ENCODE data around the gene KPNA6.
"Not testable (repeated sequence)": the region's sequence is repeated elsewhere in the genome, so short reads cannot be mapped to it uniquely, and the experiment has no call there.

KPNA6 gene

GRCh38 chr1:32077451-32077850 is 30.4 kb upstream of the KPNA6 start:
- no peak for DNase-seq (ENCODE audit: low read depth, low spot score)
- POLR2A ChIA-PET: no interaction called here
- H3K4me3 ChIP-seq (ENCODE audit: low read depth, low read length): no peak overlapping the region
- CTCF ChIA-PET: no interaction called here
- TF ChIP-seq CTCF (IDR thresholded peaks at IDR 0.05; ENCODE audit: insufficient read depth, low read length, missing control alignments): no peak

GRCh38 chr1:32082022-32082421 is 25.8 kb upstream of the KPNA6 start:
- DNase-seq (ENCODE audit: low read depth, low spot score): no peak
- POLR2A ChIA-PET: no interaction called here

GRCh38 chr1:32086381-32086780 is 21.5 kb upstream of the KPNA6 start:
- H3K4me3 ChIP-seq (ENCODE audit: low read depth, low read length); DNase-seq (ENCODE audit: low read depth, low spot score); POLR2A ChIA-PET: not testable (repeated sequence)
- CTCF ChIA-PET: interaction anchor here (0.7 to 2.3 kb wide), 3 partner anchors 14 to 23 kb away, joined by 3 to 13 read pairs (median 8); partner anchors contain the start of genes KPNA6 and TMEM39B

More at GRCh38 chr1:32082022-32082421, 25.8 kb upstream of the KPNA6 start:
- H3K4me3 ChIP-seq (ENCODE audit: low read depth, low read length): no peak overlapping the region
- no peak for TF ChIP-seq CTCF (IDR thresholded peaks at IDR 0.05; ENCODE audit: insufficient read depth, low read length, missing control alignments)
- CTCF ChIA-PET: interaction anchor here (1.4 to 2.7 kb wide), 3 partner anchors 8 to 27 kb away, joined by 6 to 8 read pairs (median 7); partner anchors contain the start of genes KPNA6 and TMEM39B

- H3K4me3 ChIP-seq (ENCODE audit: low read depth, low read length): no peak overlapping the region
- no peak for DNase-seq (ENCODE audit: low read depth, low spot score)
- ChIA-PET POLR2A (interaction anchor here (1.1 kb wide), 1 partner anchor 18 kb away, joined by 3 read pairs; no protein-coding TSS in a partner anchor), CTCF (interaction anchor here (1.3 kb wide), 1 partner anchor 18 kb away, joined by 4 read pairs; no protein-coding TSS in a partner anchor)
- TF ChIP-seq CTCF (IDR thresholded peaks at IDR 0.05; ENCODE audit: insufficient read depth, low read length, missing control alignments): no peak
These were observed 16.7 kb upstream of the KPNA6 start for GRCh38 chr1:32091176-32091575.

- POLR2A ChIA-PET: interaction anchor here (1.1 kb wide), 1 partner anchor 18 kb away, joined by 3 read pairs; no protein-coding TSS in a partner anchor
- no peak for DNase-seq (ENCODE audit: low read depth, low spot score)
- CTCF ChIA-PET: no interaction called here
- no peak for TF ChIP-seq CTCF (IDR thresholded peaks at IDR 0.05; ENCODE audit: insufficient read depth, low read length, missing control alignments)
- H3K4me3 ChIP-seq (ENCODE audit: low read depth, low read length): no peak overlapping the region
These were observed 16.3 kb upstream of the KPNA6 start for GRCh38 chr1:32091591-32091990.

- TF ChIP-seq CTCF (IDR thresholded peaks at IDR 0.05; ENCODE audit: insufficient read depth, low read length, missing control alignments): no peak
- DNase-seq (ENCODE audit: low read depth, low spot score): no peak
- H3K4me3 ChIP-seq (ENCODE audit: low read depth, low read length): no peak overlapping the region
- POLR2A ChIA-PET: no interaction called here
- CTCF ChIA-PET: no interaction called here
These were observed 12.9 kb upstream of the KPNA6 start for GRCh38 chr1:32094746-32095521.
